Osteoblast (primary cell): ENCODE results near the gene ING5. TPM values are rescaled to one million over a fixed set of nuclear protein-coding genes. Genes with fewer than 3 reads are reported as not detected.
A peak's percentile ranks its signal among the peaks of the same experiment; 100 is the strongest.

Source experiments
- DNase-seq: peaks from one replicate; pipeline ENCODE4 v3.0.0; 2011; ENCODE audit warnings: low spot score, mixed read lengths; ENCODE audit not compliant: insufficient read length; ENCODE audit errors: missing footprints
- H2AFZ ChIP-seq: 2 replicates; pipeline ENCODE4 v1.6.0; 2011; ENCODE audit warnings: mild to moderate bottlenecking, low read length
- H3K27ac ChIP-seq: 2 replicates; pipeline ENCODE4 v1.5.1; 2011; ENCODE audit warnings: mild to moderate bottlenecking, low read depth, low read length, moderate library complexity
- H3K27me3 ChIP-seq: 2 replicates; pipeline ENCODE4 v1.6.0; 2012; ENCODE audit warnings: mild to moderate bottlenecking, control low read depth, inconsistent platforms, low read length, moderate library complexity; ENCODE audit not compliant: insufficient read depth
- H3K36me3 ChIP-seq: 2 replicates; pipeline ENCODE4 v1.5.1; 2011; ENCODE audit warnings: mild to moderate bottlenecking, low read length, control low read depth, moderate library complexity; ENCODE audit not compliant: insufficient read depth
- H3K4me1 ChIP-seq: 2 replicates; pipeline ENCODE4 v1.5.1; 2011; ENCODE audit warnings: mild to moderate bottlenecking, low read length, control low read depth, moderate library complexity; ENCODE audit not compliant: insufficient read depth
- H3K4me2 ChIP-seq: 2 replicates; pipeline ENCODE4 v1.6.0; 2011; ENCODE audit warnings: mild to moderate bottlenecking, low read length; ENCODE audit not compliant: insufficient read depth
- H3K4me3 ChIP-seq: fragments of 200-600 bp; sonication (generic); 3 replicates; pipeline ENCODE4 v1.5.1; 2012; ENCODE audit warnings: mild to moderate bottlenecking, low read length, inconsistent platforms; ENCODE audit not compliant: insufficient read depth
- H3K79me2 ChIP-seq: 2 replicates; pipeline ENCODE4 v1.6.0; 2012; ENCODE audit warnings: mild to moderate bottlenecking, low read length, control low read depth, inconsistent platforms; ENCODE audit not compliant: insufficient read depth
- H3K9me3 ChIP-seq: 2 replicates; pipeline ENCODE4 v1.5.1; 2011; ENCODE audit warnings: low read depth, low read length, control low read depth
- H4K20me1 ChIP-seq: 2 replicates; pipeline ENCODE4 v1.6.0; 2012; ENCODE audit warnings: mild to moderate bottlenecking, low read length, control low read depth; ENCODE audit not compliant: insufficient read depth
- CTCF ChIP-seq: IDR thresholded peaks from 2 replicates; pipeline ENCODE4 v1.5.1; 2011; ENCODE audit warnings: mild to moderate bottlenecking, low read depth, low read length, moderate library complexity; ENCODE audit errors: extremely low read depth
- total RNA-seq: library from RNA; depleted of rRNA; stranded (reverse); fragments of >200 nt; gene quantifications from 2 replicates; pipeline ENCODE4 v1.2.3, GENCODE V29; 2012

ING5 gene
- total RNA-seq, 1 donor, result 16.6 TPM

- Histone ChIP-seq H3K4me2 (peak overlapping the region; percentile 71), H2AFZ (peak overlapping the region; percentile 54), H4K20me1 (no peaks in the 10 kb centered on the region), H3K4me3 (peak overlapping the region; percentile 42), H3K27me3 (no peaks in the 10 kb centered on the region), H3K36me3 (peaks cover 63% of the 10 kb centered on the region), H3K9me3 (no peaks in the 10 kb centered on the region), H3K4me1 (peaks cover 29% of the 10 kb centered on the region), H3K79me2 (peaks cover 46% of the 10 kb centered on the region), H3K27ac (peak overlapping the region; percentile 80)
- peak; percentile 100 for DNase-seq
- no peak for TF ChIP-seq CTCF
Measured at GRCh38 chr2:241680827-241681599, 20.8 kb upstream of the ING5 start.

- Histone ChIP-seq H3K27ac (peak overlapping the region; percentile 72), H3K4me3 (peak overlapping the region; percentile 99), H3K36me3 (peaks cover 43% of the 10 kb centered on the region), H3K4me1 (peaks cover 25% of the 10 kb centered on the region), H3K79me2 (peaks cover 62% of the 10 kb centered on the region), H3K27me3 (no peaks in the 10 kb centered on the region), H3K4me2 (peak overlapping the region; percentile 94), H3K9me3 (no peaks in the 10 kb centered on the region), H2AFZ (peak overlapping the region; percentile 59), H4K20me1 (no peaks in the 10 kb centered on the region)
- TF ChIP-seq CTCF, result no peak
- no peak for DNase-seq
Measured at GRCh38 chr2:241686324-241686649, 15.6 kb upstream of the ING5 start.

GRCh38 chr2:241686650-241687425 is 15.0 kb upstream of the ING5 start, which contains the start of gene DTYMK:
Gene DTYMK (minus strand): TSS chr2:241686815. CDS start chr2:241686783, 32 bp downstream.
- Histone ChIP-seq H3K4me3 (peak within 1 kb of the TSS; percentile 99), H3K27ac (peak within 1 kb of the TSS; percentile 93), H3K36me3 (peaks cover 47% of the 10 kb centered on the region), H2AFZ (peak within 1 kb of the TSS; percentile 84), H3K9me3 (no peaks in the 10 kb centered on the region), H3K4me1 (peaks cover 21% of the 10 kb centered on the region), H4K20me1 (no peaks in the 10 kb centered on the region), H3K27me3 (no peaks in the 10 kb centered on the region), H3K79me2 (peaks cover 62% of the 10 kb centered on the region), H3K4me2 (peak within 1 kb of the TSS; percentile 94)
- peak; percentile 100 for DNase-seq
- no peak for TF ChIP-seq CTCF

GRCh38 chr2:241689306-241689705 is 12.5 kb upstream of the ING5 start:
- Histone ChIP-seq H4K20me1 (no peaks in the 10 kb centered on the region), H3K27me3 (no peaks in the 10 kb centered on the region), H3K4me3 (no peak overlapping the region), H3K79me2 (peaks cover 45% of the 10 kb centered on the region), H3K4me1 (peaks cover 22% of the 10 kb centered on the region), H3K4me2 (no peak overlapping the region), H2AFZ (no peak overlapping the region), H3K27ac (no peak overlapping the region), H3K9me3 (no peaks in the 10 kb centered on the region), H3K36me3 (peaks cover 31% of the 10 kb centered on the region)
- DNase-seq, result no peak
- no peak for TF ChIP-seq CTCF
